DOHH2 (cell line): Measurements from ENCODE around the gene TNFRSF12A.

Experiments used
- H3F3A ChIP-seq: fragments of 200-600 bp; sonication (generic), shearing (Covaris generic); 2 replicates; pipeline ENCODE4 v1.6.0; 2016; ENCODE audit warnings: antibody characterized with exemption, mild to moderate bottlenecking; ENCODE audit not compliant: control insufficient read depth, insufficient read depth
- H3K27ac ChIP-seq: fragments of 200-600 bp; sonication (generic); 2 replicates; pipeline ENCODE4 v1.5.1; 2014; ENCODE audit warnings: low read depth, mild to moderate bottlenecking, low read length, moderate library complexity
- H3K27me3 ChIP-seq: fragments of 200-600 bp; sonication (generic); 2 replicates; pipeline ENCODE4 v1.6.1; 2014; ENCODE audit warnings: mild to moderate bottlenecking, low read length, mixed read lengths; ENCODE audit not compliant: control insufficient read depth
- H3K36me3 ChIP-seq: fragments of 200-600 bp; sonication (generic); 2 replicates; pipeline ENCODE4 v1.6.1; 2014; ENCODE audit warnings: mild to moderate bottlenecking, low read length, moderate library complexity, mixed read lengths; ENCODE audit not compliant: control insufficient read depth
- H3K4me1 ChIP-seq: fragments of 200-600 bp; sonication (generic); 2 replicates; pipeline ENCODE4 v1.6.1; 2014; ENCODE audit warnings: mild to moderate bottlenecking, low read length, mixed read lengths; ENCODE audit not compliant: control insufficient read depth
- H3K4me2 ChIP-seq: fragments of 200-600 bp; sonication (generic); 2 replicates; pipeline ENCODE4 v1.6.0; 2014; ENCODE audit warnings: mild to moderate bottlenecking, low read length, moderate library complexity
- H3K4me3 ChIP-seq: fragments of 200-600 bp; sonication (generic); 2 replicates; pipeline ENCODE4 v1.5.1; 2014; ENCODE audit warnings: mild to moderate bottlenecking, low read length, mixed read lengths
- H3K79me2 ChIP-seq: fragments of 200-600 bp; sonication (generic); 2 replicates; pipeline ENCODE4 v1.6.1; 2014; ENCODE audit warnings: mild to moderate bottlenecking, low read length, mixed read lengths; ENCODE audit not compliant: control insufficient read depth
- H3K9me2 ChIP-seq: fragments of 200-600 bp; sonication (generic); replicated peaks from 2 replicates; pipeline ENCODE4 v1.6.1; 2014; ENCODE audit warnings: mild to moderate bottlenecking, low read length, mixed read lengths; ENCODE audit not compliant: control insufficient read depth
- H3K9me3 ChIP-seq: fragments of 200-600 bp; sonication (generic); 2 replicates; pipeline ENCODE4 v1.6.1; 2014; ENCODE audit warnings: antibody characterized with exemption, low read length, mixed read lengths; ENCODE audit not compliant: control insufficient read depth, insufficient read depth
- H4K20me1 ChIP-seq: fragments of 200-600 bp; sonication (generic); 2 replicates; pipeline ENCODE4 v1.6.0; 2014; ENCODE audit warnings: low read depth, mild to moderate bottlenecking, antibody characterized with exemption, low read length, moderate library complexity; ENCODE audit not compliant: control insufficient read depth, insufficient read depth
- EZH2phosphoT487 ChIP-seq: fragments of 200-600 bp; sonication (generic); IDR thresholded peaks from 2 replicates; pipeline ENCODE4 v1.6.1; 2017; ENCODE audit warnings: borderline replicate concordance, mild to moderate bottlenecking, antibody characterized with exemption, low read length, moderate library complexity, mixed read lengths
- TF ChIP-seq, protein P1 (sequence below): fragments of 200-600 bp; sonication (generic); IDR thresholded peaks from one replicate; pipeline ENCODE4 v1.5.1; 2014; ENCODE audit warnings: antibody characterized with exemption, mild to moderate bottlenecking, low read depth, low read length; ENCODE audit not compliant: poor library complexity, severe bottlenecking

The TNFRSF12A gene

DNA sequence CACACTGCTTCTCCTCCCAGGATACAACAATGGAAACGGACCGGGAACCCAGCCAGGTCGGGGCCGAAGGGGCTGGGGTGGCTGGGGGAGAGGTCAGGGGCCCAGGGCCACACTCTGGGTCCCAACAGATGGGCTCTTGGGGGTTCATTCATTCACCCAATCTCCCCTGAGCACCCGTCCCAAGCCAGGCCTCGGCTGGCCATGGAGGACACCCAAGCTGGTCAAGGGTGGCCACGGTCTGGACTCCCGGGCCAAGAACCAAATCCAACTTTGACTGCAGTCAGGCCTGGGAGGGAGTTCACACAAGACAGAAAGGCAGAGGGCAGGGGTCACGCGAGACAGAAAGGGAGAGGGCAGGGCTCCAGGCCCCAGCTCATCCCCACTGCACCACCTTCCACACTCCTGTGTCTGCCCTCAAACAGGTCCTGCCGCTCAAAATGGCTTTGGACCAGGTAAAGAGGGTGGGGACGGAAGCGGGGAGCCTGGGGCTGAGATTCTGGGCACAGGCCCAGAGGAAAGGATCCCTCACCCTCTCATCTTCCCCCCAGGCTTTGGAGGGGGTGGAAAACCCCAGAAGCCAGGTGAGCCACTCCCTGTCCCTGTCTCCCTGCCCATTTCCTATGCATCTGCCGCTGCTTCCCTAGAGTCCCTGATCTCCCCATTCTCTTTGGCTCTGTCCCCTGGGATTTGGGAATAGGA, 27.6 kb upstream of the TNFRSF12A start:
- H3K36me3 ChIP-seq: no peaks in the 10 kb centered on the region
- H3K4me1 ChIP-seq: no peaks in the 10 kb centered on the region
- H3K4me2 ChIP-seq: no peak overlapping the region
- no peak overlapping the region for H3K27ac ChIP-seq
- no peaks in the 10 kb centered on the region for H3F3A ChIP-seq
- H3K9me3 ChIP-seq: no peaks in the 10 kb centered on the region
- no peaks in the 10 kb centered on the region for H3K9me2 ChIP-seq
- H3K27me3 ChIP-seq: peaks cover 39% of the 10 kb centered on the region
- H4K20me1 ChIP-seq: no peaks in the 10 kb centered on the region
- no peak for TF ChIP-seq EZH2phosphoT487
- TF ChIP-seq, protein P1, sequence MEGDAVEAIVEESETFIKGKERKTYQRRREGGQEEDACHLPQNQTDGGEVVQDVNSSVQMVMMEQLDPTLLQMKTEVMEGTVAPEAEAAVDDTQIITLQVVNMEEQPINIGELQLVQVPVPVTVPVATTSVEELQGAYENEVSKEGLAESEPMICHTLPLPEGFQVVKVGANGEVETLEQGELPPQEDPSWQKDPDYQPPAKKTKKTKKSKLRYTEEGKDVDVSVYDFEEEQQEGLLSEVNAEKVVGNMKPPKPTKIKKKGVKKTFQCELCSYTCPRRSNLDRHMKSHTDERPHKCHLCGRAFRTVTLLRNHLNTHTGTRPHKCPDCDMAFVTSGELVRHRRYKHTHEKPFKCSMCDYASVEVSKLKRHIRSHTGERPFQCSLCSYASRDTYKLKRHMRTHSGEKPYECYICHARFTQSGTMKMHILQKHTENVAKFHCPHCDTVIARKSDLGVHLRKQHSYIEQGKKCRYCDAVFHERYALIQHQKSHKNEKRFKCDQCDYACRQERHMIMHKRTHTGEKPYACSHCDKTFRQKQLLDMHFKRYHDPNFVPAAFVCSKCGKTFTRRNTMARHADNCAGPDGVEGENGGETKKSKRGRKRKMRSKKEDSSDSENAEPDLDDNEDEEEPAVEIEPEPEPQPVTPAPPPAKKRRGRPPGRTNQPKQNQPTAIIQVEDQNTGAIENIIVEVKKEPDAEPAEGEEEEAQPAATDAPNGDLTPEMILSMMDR: no peak
- no peaks in the 10 kb centered on the region for H3K79me2 ChIP-seq
- no peak overlapping the region for H3K4me3 ChIP-seq

DNA sequence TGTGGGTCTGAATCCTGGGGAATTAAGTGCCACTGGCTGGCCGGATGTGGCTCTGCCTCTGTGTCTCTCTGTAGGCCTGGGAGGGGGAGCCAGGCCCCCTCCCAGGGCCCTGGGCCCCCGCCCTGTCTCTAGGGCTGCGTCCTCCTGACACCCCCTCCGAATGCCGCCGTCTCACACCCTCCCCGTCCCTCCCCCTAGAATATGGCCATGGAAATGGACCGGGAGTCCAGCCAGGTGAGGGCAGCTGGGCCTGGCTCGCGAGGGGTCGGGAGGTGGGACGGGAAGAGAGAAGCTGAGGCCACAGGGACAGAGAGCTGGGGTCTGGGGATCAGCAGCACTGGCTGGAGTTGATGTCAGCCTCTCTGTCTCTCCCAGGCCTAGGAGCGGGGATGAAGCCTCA, 23.9 kb upstream of the TNFRSF12A start:
- peaks cover 36% of the 10 kb centered on the region for H3K27me3 ChIP-seq
- H3K4me3 ChIP-seq: no peak overlapping the region
- H3K27ac ChIP-seq: no peak overlapping the region
- H3K4me2 ChIP-seq: no peak overlapping the region
- no peaks in the 10 kb centered on the region for H3K4me1 ChIP-seq
- no peaks in the 10 kb centered on the region for H3K9me2 ChIP-seq
- H3F3A ChIP-seq: no peaks in the 10 kb centered on the region
- TF ChIP-seq, protein P1: no peak
- no peak for TF ChIP-seq EZH2phosphoT487
- no peaks in the 10 kb centered on the region for H4K20me1 ChIP-seq
- H3K79me2 ChIP-seq: no peaks in the 10 kb centered on the region
- no peaks in the 10 kb centered on the region for H3K9me3 ChIP-seq
- H3K36me3 ChIP-seq: no peaks in the 10 kb centered on the region

DNA sequence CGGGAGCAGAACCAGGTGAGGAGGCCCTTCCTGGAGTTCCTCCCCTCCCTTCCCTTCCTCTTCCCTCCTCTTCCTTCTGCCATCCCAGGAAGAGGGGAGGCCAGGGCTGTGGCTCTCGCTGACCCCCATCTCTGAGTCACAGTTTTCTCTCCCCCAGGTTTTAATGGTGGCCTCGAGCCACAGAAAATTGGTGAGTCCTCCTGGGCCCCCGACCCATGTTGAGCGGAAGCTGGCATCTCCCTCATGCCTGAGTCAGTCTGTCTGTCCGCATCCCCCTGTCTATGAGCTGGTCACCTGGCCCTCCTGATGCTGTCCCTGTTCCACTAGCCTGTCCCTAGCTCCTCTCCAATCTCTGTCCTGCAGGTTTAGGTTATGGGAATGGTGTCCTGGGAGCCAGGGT, 20.2 kb upstream of the TNFRSF12A start:
- H3K4me2 ChIP-seq: no peak overlapping the region
- no peak for TF ChIP-seq EZH2phosphoT487
- TF ChIP-seq, protein P1: no peak

More for the DNA sequence above, 20.2 kb upstream of the TNFRSF12A start:
- H3K36me3 ChIP-seq: no peaks in the 10 kb centered on the region
- no peaks in the 10 kb centered on the region for H3F3A ChIP-seq
- no peaks in the 10 kb centered on the region for H3K9me2 ChIP-seq
- H3K79me2 ChIP-seq: no peaks in the 10 kb centered on the region
- no peaks in the 10 kb centered on the region for H4K20me1 ChIP-seq
- no peaks in the 10 kb centered on the region for H3K9me3 ChIP-seq
- no peak overlapping the region for H3K4me3 ChIP-seq
- H3K27me3 ChIP-seq: peaks cover 36% of the 10 kb centered on the region
- peaks cover 3% of the 10 kb centered on the region; the same call in 1 of the 2 replicates for H3K4me1 ChIP-seq
- no peak overlapping the region for H3K27ac ChIP-seq
